Testis (tissue), 3 donors: ENCODE measurements around the gene HOXC9. TPM values are rescaled to one million over a fixed set of nuclear protein-coding genes. Genes with fewer than 3 reads are reported as not detected.
"Not testable (repeated sequence)": the region's sequence is repeated elsewhere in the genome, so short reads cannot be mapped to it uniquely, and the experiment has no call there.

Source experiments
- DNase-seq: peaks from one replicate; pipeline ENCODE4 v3.0.0-alpha.2; 2019
- H3K27ac ChIP-seq, 2 donors: fragments of 200-600 bp; sonication (generic); one replicate each; pipeline ENCODE4 v1.5.1; 2019
- H3K27me3 ChIP-seq: fragments of 200-600 bp; sonication (generic); one replicate; pipeline ENCODE4 v1.5.1; 2019
- H3K36me3 ChIP-seq: fragments of 200-600 bp; sonication (generic); one replicate; pipeline ENCODE4 v1.5.1; 2017; ENCODE audit warnings: low read depth; ENCODE audit errors: missing control alignments
- H3K4me1 ChIP-seq: fragments of 200-600 bp; sonication (generic); one replicate; pipeline ENCODE4 v1.5.1; 2019
- H3K4me3 ChIP-seq, 2 donors: fragments of 200-600 bp; sonication (generic); one replicate each; pipeline ENCODE4 v1.5.1; 2017 to 2019
- H3K9me3 ChIP-seq: fragments of 200-600 bp; sonication (generic); one replicate; pipeline ENCODE4 v1.5.1; 2017
- CTCF ChIP-seq, 3 experiments: fragments of 450-650 bp in 2 of 3; fragments of 200-600 bp in 1 of 3; sonication (generic) in 1 of 3; IDR thresholded peaks; one replicate each; pipeline ENCODE4 v1.5.1; 2016 to 2019; ENCODE audit warnings: antibody characterized with exemption in 3 of 3, mild to moderate bottlenecking in 2 of 3, moderate library complexity in 1 of 3
- POLR2A ChIP-seq: fragments of 450-650 bp; IDR thresholded peaks from one replicate; pipeline ENCODE4 v1.6.1; 2017; ENCODE audit warnings: antibody characterized with exemption, mild to moderate bottlenecking, moderate library complexity
- WGBS, 2 donors: methylation state at CpG; one replicate each; pipeline ENCODE4 v1.1.5; 2018; 5-methylcytosine and 5-hydroxymethylcytosine counted together
- intact Hi-C: fragments of 100-400 bp; cut with DNase I; formaldehyde crosslinking; loops from one replicate; pipeline ENCODE4 v1.15.1; 2023; ENCODE audit warnings: low total_unique reads
- polyA plus RNA-seq: library from polyadenylated mRNA; stranded (reverse); fragments of 350-450 nt; fragmentation: Illumina TruSeq; extraction: RNeasy Lipid Tissue Mini Kit (QIAGEN cat#74804); gene quantifications from one replicate; pipeline ENCODE4 v1.2.3, GENCODE V29; 2014; ENCODE audit warnings: low read depth, low replicate concordance; ENCODE audit not compliant: insufficient read depth
- total RNA-seq, 2 donors: library from RNA; depleted of rRNA; stranded (reverse); fragments of >200 nt; gene quantifications; one replicate each; pipeline ENCODE4 v1.2.3, GENCODE V29; 2016

HOXC9 gene
- total and polyA plus RNA-seq, 3 donors from 2014 or later = 2.4 to 7.8 (median 6.6) TPM

GRCh38 chr12:54041097-54041690, 41.2 kb downstream of the HOXC9 start:
- intact Hi-C loops = no loop called here
- Histone ChIP-seq H3K4me1 (peaks cover 4% of the 10 kb centered on the region), H3K27ac (no peak overlapping the region), H3K9me3 (no peaks in the 10 kb centered on the region), H3K27me3 (no peaks in the 10 kb centered on the region), H3K4me3 (no peak overlapping the region), H3K36me3 (no peaks in the 10 kb centered on the region)
- DNase-seq = no peak
- WGBS, 2 donors = 86 to 87% methylated on average over 2 of the region's 2 CpGs
- TF ChIP-seq CTCF (IDR thresholded peaks at IDR 0.05) (no peak), POLR2A (no peak)

GRCh38 chr12:54042033-54042432, 42.1 kb downstream of the HOXC9 start:
- 76 to 83% methylated on average over 6 of the region's 6 CpGs for WGBS, 2 donors
- H3K9me3 ChIP-seq, H3K27ac ChIP-seq, H3K27me3 ChIP-seq, DNase-seq, H3K4me1 ChIP-seq, intact Hi-C loops, H3K36me3 ChIP-seq, H3K4me3 ChIP-seq: not testable (repeated sequence)

- no peak for DNase-seq
- TF ChIP-seq POLR2A (no peak), CTCF (IDR thresholded peaks at IDR 0.05) (no peak)
- 60 to 66% methylated on average over 5 to 6 of the region's 6 CpGs for WGBS, 2 donors
- Histone ChIP-seq H3K9me3 (no peaks in the 10 kb centered on the region), H3K4me1 (peaks cover 4% of the 10 kb centered on the region), H3K36me3 (no peaks in the 10 kb centered on the region), H3K27ac (no peak overlapping the region), H3K4me3 (no peak overlapping the region), H3K27me3 (no peaks in the 10 kb centered on the region)
- intact Hi-C loops = no loop called here
Measured at GRCh38 chr12:54042970-54043853, 43.3 kb downstream of the HOXC9 start.

- Histone ChIP-seq H3K27me3 (no peaks in the 10 kb centered on the region), H3K9me3 (no peaks in the 10 kb centered on the region), H3K4me1 (no peaks in the 10 kb centered on the region), H3K27ac (no peak overlapping the region), H3K4me3 (no peak overlapping the region), H3K36me3 (no peaks in the 10 kb centered on the region)
- WGBS, 2 donors = 79 to 93% methylated on average over 5 of the region's 5 CpGs
- no peak for TF ChIP-seq CTCF (IDR thresholded peaks at IDR 0.05)
- TF ChIP-seq POLR2A = no peak
- intact Hi-C loops = no loop called here
- DNase-seq = no peak
Measured at GRCh38 chr12:54044425-54045103, 44.6 kb downstream of the HOXC9 start.

GRCh38 chr12:54045401-54045800, 45.4 kb downstream of the HOXC9 start:
- no peak overlapping the region for H3K27ac ChIP-seq
- intact Hi-C loops = no loop called here
- no peaks in the 10 kb centered on the region for H3K27me3 ChIP-seq
- H3K4me3 ChIP-seq = no peak overlapping the region
- no peaks in the 10 kb centered on the region for H3K9me3 ChIP-seq
- no peak for DNase-seq
- no peaks in the 10 kb centered on the region for H3K4me1 ChIP-seq
- H3K36me3 ChIP-seq = no peaks in the 10 kb centered on the region
- TF ChIP-seq CTCF (IDR thresholded peaks at IDR 0.05) (no peak), POLR2A (no peak)
